HCT116 (cell line): ENCODE results near the gene RYR2. TPM values are rescaled to one million over a fixed set of nuclear protein-coding genes. Genes with fewer than 3 reads are reported as not detected.

Source experiments
- ATAC-seq: fragments of 200-7000 bp; cut with Tn5 transposase; 2 replicates; pipeline ENCODE4 v1.9.1; 2020; ENCODE audit warnings: mild to moderate bottlenecking, moderate library complexity
- BruUV-seq: library from RNA; stranded (reverse); fragments of 400-500 nt; replicated peaks from 2 replicates; lab custom pipeline; 2021; lab: Mats Ljungman, UMichigan
- CTCF ChIA-PET: fragments of 300-600 bp; sonication (Branson Sonifier 250); formaldehyde crosslinking; loops from one replicate; lab custom pipeline; 2021; ENCODE audit warnings: antibody characterized with exemption; lab: Charles Lee
- POLR2A ChIA-PET: fragments of 300-600, 350-600 bp; sonication (Branson Sonifier 250); formaldehyde crosslinking; loops from one replicate; lab custom pipeline; 2021; ENCODE audit warnings: antibody characterized with exemption; lab: Charles Lee
- RAD21 ChIA-PET, 2 experiments: fragments of 300-600 bp; sonication (Branson Sonifier 250); formaldehyde crosslinking; loops; one replicate each; lab custom pipeline; 2023; ENCODE audit warnings: low total read pairs in 2 of 2; ENCODE audit not compliant: uncharacterized antibody in 2 of 2, unreplicated experiment in 2 of 2, low non-redundant PET in 1 of 2; lab: Charles Lee
- DNase-seq: peaks from one replicate; pipeline ENCODE4 v3.0.0-alpha.2; 2010; ENCODE audit warnings: low read depth, low spot score
- H2AFZ ChIP-seq: fragments of 200-600 bp; shearing (Covaris generic), sonication (generic); 2 replicates; pipeline ENCODE4 v1.6.1; 2017; ENCODE audit warnings: low read depth, mixed run types, mixed read lengths, antibody characterized with exemption, low read length; ENCODE audit not compliant: poor library complexity, severe bottlenecking
- H3K27ac ChIP-seq: 2 replicates; pipeline ENCODE4 v1.5.1; 2012; ENCODE audit warnings: low read depth, low read length
- H3K27me3 ChIP-seq: fragments of 200-600 bp; sonication (generic); 2 replicates; pipeline ENCODE4 v1.6.1; 2016; ENCODE audit warnings: mixed run types, low read length, mixed read lengths; ENCODE audit not compliant: insufficient read depth
- H3K36me3 ChIP-seq, 2 experiments: fragments of 200-500 bp in 1 of 2; fragments of 200-600 bp in 1 of 2; sonication (Bioruptor generic) in 1 of 2; sonication (generic) in 1 of 2; 2 replicates each; pipeline versions ENCODE4 v1.5.1 to v1.6.1; 2014 to 2016; ENCODE audit warnings: low read length in 2 of 2, inconsistent platforms in 1 of 2, mixed read lengths in 1 of 2, mixed run types in 1 of 2; ENCODE audit not compliant: insufficient read depth in 2 of 2, control insufficient read depth in 1 of 2
- H3K4me1 ChIP-seq, 2 experiments: fragments of 200-600 bp in 1 of 2; sonication (generic) in 1 of 2; 2 replicates each; pipeline versions ENCODE4 v1.5.1 to v1.6.1; 2012 to 2017; ENCODE audit warnings: low read length in 2 of 2, inconsistent platforms in 1 of 2, mild to moderate bottlenecking in 1 of 2, mixed read lengths in 1 of 2, mixed run types in 1 of 2, moderate library complexity in 1 of 2; ENCODE audit not compliant: insufficient read depth in 2 of 2, control insufficient read depth in 1 of 2
- H3K4me2 ChIP-seq: fragments of 200-600 bp; sonication (generic); 2 replicates; pipeline ENCODE4 v1.6.1; 2017; ENCODE audit warnings: mixed run types, low read length, mixed read lengths
- H3K4me3 ChIP-seq, 2 experiments: fragments of 200-600 bp in 1 of 2; sonication (generic) in 1 of 2; replicated peaks in 1 of 2; 2 replicates each; pipeline ENCODE4 v1.5.1; 2011 to 2016; ENCODE audit warnings: low read length in 2 of 2, control low read depth in 1 of 2, low read depth in 1 of 2, mild to moderate bottlenecking in 1 of 2, mixed read lengths in 1 of 2, mixed run types in 1 of 2
- H3K79me2 ChIP-seq: fragments of 200-600 bp; sonication (generic); 2 replicates; pipeline ENCODE4 v1.6.1; 2017; ENCODE audit warnings: mild to moderate bottlenecking, mixed run types, low read length, moderate library complexity, mixed read lengths; ENCODE audit not compliant: insufficient read depth
- H3K9ac ChIP-seq: fragments of 200-600 bp; sonication (generic); 2 replicates; pipeline ENCODE4 v1.6.1; 2016; ENCODE audit warnings: low read length, mixed read lengths
- H3K9me2 ChIP-seq: fragments of 200-600 bp; sonication (generic), shearing (Covaris generic); 2 replicates; pipeline ENCODE4 v1.6.1; 2017; ENCODE audit warnings: mixed run types, mild to moderate bottlenecking, moderate library complexity; ENCODE audit not compliant: insufficient read depth
- H3K9me3 ChIP-seq, 2 experiments: fragments of 200-500 bp in 1 of 2; fragments of 200-600 bp in 1 of 2; sonication (Bioruptor generic) in 1 of 2; sonication (generic) in 1 of 2; 2 replicates each; pipeline ENCODE4 v1.6.1; 2014 to 2017; ENCODE audit warnings: low read length in 2 of 2, mixed read lengths in 2 of 2, inconsistent platforms in 1 of 2, low read depth in 1 of 2, mild to moderate bottlenecking in 1 of 2, mixed run types in 1 of 2, moderate library complexity in 1 of 2; ENCODE audit not compliant: control insufficient read depth in 1 of 2, insufficient read depth in 1 of 2
- H4K20me1 ChIP-seq: fragments of 200-600 bp; sonication (generic), shearing (Covaris generic); 2 replicates; pipeline ENCODE4 v1.6.1; 2017; ENCODE audit warnings: mixed run types, mild to moderate bottlenecking, moderate library complexity; ENCODE audit not compliant: insufficient read depth
- CEBPB ChIP-seq: IDR thresholded peaks from 2 replicates; pipeline ENCODE4 v1.6.1; 2012; ENCODE audit warnings: low read depth
- EGR1 ChIP-seq: IDR thresholded peaks from 2 replicates; pipeline ENCODE4 v1.6.1; 2012; ENCODE audit warnings: low read depth
- EZH2phosphoT487 ChIP-seq: fragments of 200-600 bp; IDR thresholded peaks from 2 replicates; pipeline ENCODE4 v1.6.1; 2018; ENCODE audit warnings: antibody characterized with exemption, borderline replicate concordance
- POLR2A ChIP-seq: IDR thresholded peaks from 2 replicates; pipeline ENCODE4 v1.7.0; 2011; ENCODE audit warnings: borderline replicate concordance; ENCODE audit not compliant: insufficient read depth, insufficient read length; ENCODE audit errors: extremely low read depth
- RAD21 ChIP-seq: IDR thresholded peaks from 2 replicates; pipeline ENCODE4 v1.6.1; 2012; ENCODE audit warnings: low read depth, mild to moderate bottlenecking
- SIN3A ChIP-seq: IDR thresholded peaks from 2 replicates; pipeline ENCODE4 v1.6.1; 2012; ENCODE audit warnings: low read depth
- SRF ChIP-seq: IDR thresholded peaks from 2 replicates; pipeline ENCODE4 v1.6.1; 2012; ENCODE audit warnings: low read depth
- YY1 ChIP-seq: IDR thresholded peaks from 2 replicates; pipeline ENCODE4 v1.6.1; 2011; ENCODE audit warnings: low read length, low read depth, moderate library complexity, mild to moderate bottlenecking; ENCODE audit not compliant: insufficient replicate concordance; ENCODE audit errors: extremely low read depth
- intact Hi-C: fragments of 100-400 bp; cut with micrococcal nuclease; formaldehyde crosslinking; loops from 2 replicates; pipeline ENCODE4 v1.10.0; 2022
- total RNA-seq: library from RNA; stranded (reverse); gene quantifications from one replicate; pipeline ENCODE4 v1.2.1, GENCODE V29; 2021; ENCODE audit not compliant: unreplicated experiment
- TF ChIP-seq, protein P1 (sequence below): IDR thresholded peaks from 2 replicates; pipeline ENCODE4 v1.6.1; 2012
- TF ChIP-seq, protein P2 (sequence below): IDR thresholded peaks from 2 replicates; pipeline ENCODE4 v1.6.1; 2011; ENCODE audit warnings: mild to moderate bottlenecking, low read length, moderate library complexity; ENCODE audit not compliant: insufficient replicate concordance; ENCODE audit errors: extremely low read depth

The RYR2 gene
- total RNA-seq, 1 experiment from 2014 or later = 0.02 TPM

DNA sequence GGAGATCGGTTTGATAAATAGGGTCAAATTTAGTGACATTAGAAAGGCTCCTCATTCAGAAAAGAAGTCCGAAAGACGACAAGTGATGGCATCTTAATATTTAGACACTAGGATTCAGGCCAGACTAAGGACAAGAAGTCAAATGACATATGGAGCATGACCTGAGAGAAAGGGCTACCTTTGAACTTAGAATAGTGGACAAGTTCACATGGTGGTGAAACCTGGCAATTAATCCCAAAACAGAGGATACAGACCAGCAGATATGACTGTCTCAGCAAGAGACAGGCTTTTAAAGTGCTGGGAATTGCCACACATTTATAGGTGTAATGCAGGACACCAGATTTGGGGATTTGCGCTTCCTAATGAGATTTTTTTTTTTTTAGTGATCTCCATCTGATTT is 703.6 kb downstream of the RYR2 start (continued):
- no peak for TF ChIP-seq YY1
- no peak for TF ChIP-seq EGR1
- TF ChIP-seq CEBPB = no peak
- TF ChIP-seq, protein P1, sequence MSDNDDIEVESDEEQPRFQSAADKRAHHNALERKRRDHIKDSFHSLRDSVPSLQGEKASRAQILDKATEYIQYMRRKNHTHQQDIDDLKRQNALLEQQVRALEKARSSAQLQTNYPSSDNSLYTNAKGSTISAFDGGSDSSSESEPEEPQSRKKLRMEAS = no peak
- TF ChIP-seq, protein P2, sequence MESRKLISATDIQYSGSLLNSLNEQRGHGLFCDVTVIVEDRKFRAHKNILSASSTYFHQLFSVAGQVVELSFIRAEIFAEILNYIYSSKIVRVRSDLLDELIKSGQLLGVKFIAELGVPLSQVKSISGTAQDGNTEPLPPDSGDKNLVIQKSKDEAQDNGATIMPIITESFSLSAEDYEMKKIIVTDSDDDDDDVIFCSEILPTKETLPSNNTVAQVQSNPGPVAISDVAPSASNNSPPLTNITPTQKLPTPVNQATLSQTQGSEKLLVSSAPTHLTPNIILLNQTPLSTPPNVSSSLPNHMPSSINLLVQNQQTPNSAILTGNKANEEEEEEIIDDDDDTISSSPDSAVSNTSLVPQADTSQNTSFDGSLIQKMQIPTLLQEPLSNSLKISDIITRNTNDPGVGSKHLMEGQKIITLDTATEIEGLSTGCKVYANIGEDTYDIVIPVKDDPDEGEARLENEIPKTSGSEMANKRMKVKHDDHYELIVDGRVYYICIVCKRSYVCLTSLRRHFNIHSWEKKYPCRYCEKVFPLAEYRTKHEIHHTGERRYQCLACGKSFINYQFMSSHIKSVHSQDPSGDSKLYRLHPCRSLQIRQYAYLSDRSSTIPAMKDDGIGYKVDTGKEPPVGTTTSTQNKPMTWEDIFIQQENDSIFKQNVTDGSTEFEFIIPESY = no peak
- TF ChIP-seq, all 23 proteins: peak for 0

DNA sequence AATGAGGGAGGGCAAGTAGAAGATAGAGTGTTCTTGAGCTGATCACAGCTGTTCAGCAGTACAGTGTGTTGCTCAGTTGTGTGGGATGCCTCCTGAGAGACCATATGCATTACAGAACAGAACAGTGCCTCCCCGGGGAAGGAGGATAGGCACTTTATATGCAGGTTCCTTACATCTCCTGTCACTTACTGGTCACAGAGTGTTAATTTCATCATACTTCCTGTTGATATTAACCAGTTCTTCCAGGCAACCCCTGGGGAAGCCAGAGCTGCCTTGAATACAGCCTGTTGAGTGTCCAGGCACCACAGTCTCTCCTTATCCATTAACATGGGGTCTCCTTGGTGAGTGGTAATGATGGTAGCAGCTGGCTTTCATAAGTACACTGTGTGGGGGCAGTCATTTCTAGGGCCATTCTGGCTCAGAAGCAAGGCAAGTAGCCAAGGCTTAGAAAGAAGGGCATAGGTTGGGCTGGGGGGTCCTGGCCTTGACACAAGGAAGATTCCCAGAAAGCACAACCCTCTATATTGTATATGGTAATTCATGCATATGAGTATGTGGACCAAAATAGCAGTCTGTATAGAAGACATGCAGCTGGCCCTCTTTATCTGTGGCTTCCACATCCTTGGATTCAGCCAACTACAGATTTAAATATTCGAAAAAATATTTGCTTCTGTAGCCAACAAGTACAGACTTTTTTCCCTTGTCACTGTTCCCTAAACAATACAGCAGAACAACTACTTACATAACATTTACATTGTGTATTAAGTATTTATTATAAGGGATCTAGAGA is 706.4 kb downstream of the RYR2 start:
- no peak overlapping the region for H3K4me3 ChIP-seq
- TF ChIP-seq, protein P1 = no peak
- TF ChIP-seq EZH2phosphoT487 (no peak), EGR1 (no peak), RAD21 (no peak), POLR2A (no peak), SRF (no peak), SIN3A (no peak)
- TF ChIP-seq, all 23 proteins: peak for 0
- Histone ChIP-seq H3K27me3 (no peaks in the 10 kb centered on the region), H4K20me1 (no peaks in the 10 kb centered on the region), H3K79me2 (no peaks in the 10 kb centered on the region; the same call in 1 of the 2 replicates), H3K4me2 (no peak overlapping the region), H3K9ac (no peak overlapping the region), H3K9me2 (no peaks in the 10 kb centered on the region), H3K36me3 (no peaks in the 10 kb centered on the region), H3K9me3 (peaks cover 6 to 14% of the 10 kb centered on the region in 2 experiments; a peak in 2 of 4 replicates), H3K27ac (no peak overlapping the region), H3K4me1 (no peaks in the 10 kb centered on the region), H2AFZ (no peak overlapping the region)
- no peak for ATAC-seq
- POLR2A ChIA-PET = no interaction called here
- BruUV-seq = no TSS peak
- no peak for DNase-seq
- CTCF ChIA-PET = no interaction called here
- RAD21 ChIA-PET = no interaction called here
- intact Hi-C loops = no loop called here
